ENCODE data around the gene ZCCHC10. TPM values are rescaled to one million over a fixed set of nuclear protein-coding genes. Genes with fewer than 3 reads are reported as not detected.
"Not testable (repeated sequence)": the region's sequence is repeated elsewhere in the genome, so short reads cannot be mapped to it uniquely, and the experiment has no call there.

ZCCHC10 gene
- total and polyA plus RNA-seq, 4 donors: 5.1 to 24.2 (median 9.8) TPM

DNA sequence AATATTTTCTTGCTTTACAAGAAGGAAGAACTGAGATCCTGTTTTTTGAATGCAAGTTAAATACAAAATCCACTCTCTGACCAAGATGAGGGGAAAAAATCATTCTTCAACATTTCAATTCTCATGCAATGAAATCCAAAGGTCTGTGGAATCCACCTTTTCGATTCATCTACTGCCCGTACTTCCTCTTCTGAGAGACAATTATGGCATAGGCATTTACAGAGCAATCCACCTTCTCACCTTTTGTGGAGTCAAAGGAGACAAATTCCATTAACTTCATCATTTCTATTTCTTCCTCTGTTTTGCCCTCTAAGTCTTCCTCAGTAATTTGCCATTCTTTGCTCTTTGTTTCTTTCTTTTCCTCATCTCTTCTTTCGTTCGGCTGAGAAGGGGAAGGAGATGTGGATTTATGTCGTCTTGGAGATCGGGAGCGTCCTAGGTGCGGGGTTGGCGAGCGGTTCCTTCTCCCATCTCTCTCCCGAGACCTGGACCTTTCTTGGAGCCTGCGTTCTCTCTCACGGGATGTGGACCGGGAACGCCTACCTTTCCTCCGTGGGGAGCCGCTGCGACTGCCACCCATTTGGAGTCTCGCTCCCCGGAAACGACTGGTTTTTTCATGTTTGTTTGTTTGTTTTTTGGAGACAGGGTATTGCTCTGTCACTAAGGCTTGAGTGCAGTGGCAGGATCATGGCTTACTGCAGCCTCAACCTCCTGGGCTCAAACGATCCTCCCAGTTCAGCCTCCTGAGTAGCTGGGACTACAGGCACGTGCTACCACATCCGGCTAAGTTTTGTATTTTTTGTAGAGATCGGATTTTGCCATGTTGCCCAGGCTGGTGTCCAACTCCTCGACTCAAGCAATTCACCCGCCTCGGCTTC, 38.6 kb downstream of the ZCCHC10 start:
- no peaks in the 10 kb centered on the region for H3K27me3 ChIP-seq (ENCODE audit: control insufficient read depth in 4 of 4, insufficient read depth in 4 of 4, low read length in 3 of 4)
- H3K27ac ChIP-seq (ENCODE audit: low read depth in 1 of 2, low read length in 2 of 2): no peak overlapping the region
- H3K36me3 ChIP-seq (ENCODE audit: control insufficient read depth in 4 of 4, insufficient read depth in 3 of 4, low read depth in 1 of 4, low read length in 3 of 4): no peaks in the 10 kb centered on the region
- H3K4me3 ChIP-seq (ENCODE audit: low read depth in 1 of 3, low read length in 3 of 3): no peak overlapping the region
- H3K9ac ChIP-seq (ENCODE audit: low read depth in 1 of 2, low read length in 2 of 2): no peak overlapping the region
- H3K9me3 ChIP-seq (ENCODE audit: control insufficient read depth in 4 of 4, low read length in 3 of 4): no peaks in the 10 kb centered on the region
- no peak for TF ChIP-seq FOXA2 (IDR thresholded peaks at IDR 0.05)
- no peak for TF ChIP-seq ZBTB33 (IDR thresholded peaks at IDR 0.05)
- TF ChIP-seq TAF1 (conservative IDR thresholded peaks at IDR 0.05): no peak
- TF ChIP-seq FOXA1 (IDR thresholded peaks at IDR 0.05): no peak
- no peak for TF ChIP-seq RXRA (IDR thresholded peaks at IDR 0.05)
- no peak for TF ChIP-seq YY1 (IDR thresholded peaks at IDR 0.05)
- H3K4me1 ChIP-seq (ENCODE audit: control insufficient read depth in 4 of 4, insufficient read depth in 4 of 4, low read length in 3 of 4): no peaks in the 10 kb centered on the region
- DNase-seq (ENCODE audit: low spot score): no peak
- 93% methylated on average over 28 of the region's 28 CpGs for WGBS

- DNase-seq (ENCODE audit: low spot score); H3K9me3 ChIP-seq (ENCODE audit: control insufficient read depth in 4 of 4, low read length in 3 of 4); H3K27ac ChIP-seq (ENCODE audit: low read depth in 1 of 2, low read length in 2 of 2); H3K36me3 ChIP-seq (ENCODE audit: control insufficient read depth in 4 of 4, insufficient read depth in 3 of 4, low read depth in 1 of 4, low read length in 3 of 4); H3K4me1 ChIP-seq (ENCODE audit: control insufficient read depth in 4 of 4, insufficient read depth in 4 of 4, low read length in 3 of 4); H3K27me3 ChIP-seq (ENCODE audit: control insufficient read depth in 4 of 4, insufficient read depth in 4 of 4, low read length in 3 of 4); H3K4me3 ChIP-seq (ENCODE audit: low read depth in 1 of 3, low read length in 3 of 3); H3K9ac ChIP-seq (ENCODE audit: low read depth in 1 of 2, low read length in 2 of 2): not testable (repeated sequence)
- 97% methylated on average over 29 of the region's 30 CpGs for WGBS
Measured at GRCh38 chr5:132982971-132983370, 43.4 kb downstream of the ZCCHC10 start.

DNA sequence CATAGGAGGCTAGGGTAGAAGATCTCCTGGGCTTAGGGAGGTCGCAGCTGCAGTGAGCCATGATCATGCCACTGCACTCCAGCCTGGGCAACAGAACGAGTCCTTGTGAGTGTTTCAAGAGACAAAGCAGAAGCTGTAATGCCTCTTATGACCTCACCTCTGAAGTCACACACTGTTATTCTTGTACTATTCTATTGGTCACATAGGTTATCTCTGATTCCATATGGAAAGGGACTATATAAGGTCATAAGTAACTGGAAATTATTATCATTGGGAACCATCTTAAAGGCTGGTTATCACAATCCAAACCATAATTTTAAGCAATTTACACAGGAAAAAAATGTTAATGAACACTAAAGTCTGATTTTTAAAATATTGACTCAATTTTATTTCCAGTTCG, 45.1 kb downstream of the ZCCHC10 start:
- no peak for DNase-seq (ENCODE audit: low spot score)
- whole genome bisulfite sequencing: 93% methylated on average over 3 of the region's 3 CpGs
- H3K4me1 ChIP-seq (ENCODE audit: control insufficient read depth in 4 of 4, insufficient read depth in 4 of 4, low read length in 3 of 4): no peaks in the 10 kb centered on the region
- no peaks in the 10 kb centered on the region for H3K9me3 ChIP-seq (ENCODE audit: control insufficient read depth in 4 of 4, low read length in 3 of 4)
- H3K27ac ChIP-seq (ENCODE audit: low read depth in 1 of 2, low read length in 2 of 2): no peak overlapping the region
- H3K27me3 ChIP-seq (ENCODE audit: control insufficient read depth in 4 of 4, insufficient read depth in 4 of 4, low read length in 3 of 4): no peaks in the 10 kb centered on the region
- H3K4me3 ChIP-seq (ENCODE audit: low read depth in 1 of 3, low read length in 3 of 3): no peak overlapping the region
- no peaks in the 10 kb centered on the region for H3K36me3 ChIP-seq (ENCODE audit: control insufficient read depth in 4 of 4, insufficient read depth in 3 of 4, low read depth in 1 of 4, low read length in 3 of 4)
- no peak overlapping the region for H3K9ac ChIP-seq (ENCODE audit: low read depth in 1 of 2, low read length in 2 of 2)
- TF ChIP-seq, protein P1, sequence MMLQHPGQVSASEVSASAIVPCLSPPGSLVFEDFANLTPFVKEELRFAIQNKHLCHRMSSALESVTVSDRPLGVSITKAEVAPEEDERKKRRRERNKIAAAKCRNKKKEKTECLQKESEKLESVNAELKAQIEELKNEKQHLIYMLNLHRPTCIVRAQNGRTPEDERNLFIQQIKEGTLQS (IDR thresholded peaks at IDR 0.05): no peak
- no peak for TF ChIP-seq FOXA1 (IDR thresholded peaks at IDR 0.05)
- TF ChIP-seq TAF1 (conservative IDR thresholded peaks at IDR 0.05): no peak
- no peak for TF ChIP-seq HNF4G (IDR thresholded peaks at IDR 0.05)
- TF ChIP-seq REST (IDR thresholded peaks at IDR 0.05): no peak
- TF ChIP-seq YY1 (IDR thresholded peaks at IDR 0.05): no peak
- no peak for TF ChIP-seq JUND (IDR thresholded peaks at IDR 0.05)
- TF ChIP-seq RXRA (IDR thresholded peaks at IDR 0.05): no peak
- TF ChIP-seq NR2F2 (IDR thresholded peaks at IDR 0.05): no peak
- no peak for TF ChIP-seq MAX (IDR thresholded peaks at IDR 0.05)
- TF ChIP-seq FOXA2 (IDR thresholded peaks at IDR 0.05): no peak
- TF ChIP-seq SP1 (IDR thresholded peaks at IDR 0.05): no peak
- TF ChIP-seq RAD21 (IDR thresholded peaks at IDR 0.05): no peak
- TF ChIP-seq EGR1 (IDR thresholded peaks at IDR 0.05; ENCODE audit: low read depth in 2 of 2): no peak
- no peak for TF ChIP-seq HNF4A (conservative IDR thresholded peaks at IDR 0.05)
- no peak for TF ChIP-seq CTCF (IDR thresholded peaks at IDR 0.05; ENCODE audit: low read depth, low read length, missing input control)
- TF ChIP-seq GABPA (IDR thresholded peaks at IDR 0.05 in 1 of 2, conservative IDR thresholded peaks at IDR 0.05 in 1 of 2): no peak

All from liver (tissue), 9 donors.